HEK293 (cell line): Measurements from ENCODE around the gene PSMD7.

Experiments used
- BCL11A ChIP-seq: fragments of 450-650 bp; formaldehyde crosslinking; IDR thresholded peaks from 2 replicates; pipeline ENCODE4 v1.5.1; 2016; ENCODE audit warnings: low read depth, missing biosample characterization, missing genetic modification characterization
- HOXD13 ChIP-seq: sonication (generic); formaldehyde crosslinking; IDR thresholded peaks from 2 replicates; pipeline ENCODE4 v1.8.0; 2022; ENCODE audit warnings: missing genetic modification reagents, borderline replicate concordance
- MYNN ChIP-seq: fragments of 450-650 bp; formaldehyde crosslinking; IDR thresholded peaks from 2 replicates; pipeline ENCODE4 v1.5.1; 2016; ENCODE audit warnings: missing biosample characterization, missing genetic modification characterization, borderline replicate concordance
- SCRT2 ChIP-seq: fragments of 450-650 bp; formaldehyde crosslinking; IDR thresholded peaks from 2 replicates; pipeline ENCODE4 v1.5.1; 2016; ENCODE audit warnings: missing biosample characterization, missing genetic modification characterization
- ZFP69B ChIP-seq: fragments of 450-650 bp; formaldehyde crosslinking; IDR thresholded peaks from 2 replicates; pipeline ENCODE4 v1.5.1; 2016; ENCODE audit warnings: missing biosample characterization, missing genetic modification characterization
- ZNF513 ChIP-seq: fragments of 450-650 bp; IDR thresholded peaks from 2 replicates; pipeline ENCODE4 v1.5.1; 2018; ENCODE audit warnings: missing biosample characterization, missing genetic modification characterization
- TF ChIP-seq, protein P1 (sequence below): fragments of 450-650 bp; formaldehyde crosslinking; IDR thresholded peaks from 2 replicates; pipeline ENCODE4 v1.5.1; 2016; ENCODE audit warnings: missing biosample characterization, missing genetic modification characterization

- TF ChIP-seq SCRT2, result no peak
- no peak for TF ChIP-seq ZNF513 (tag by site-specific recombination)
- no peak for TF ChIP-seq MYNN
- TF ChIP-seq BCL11A, result no peak
- TF ChIP-seq, protein P1, sequence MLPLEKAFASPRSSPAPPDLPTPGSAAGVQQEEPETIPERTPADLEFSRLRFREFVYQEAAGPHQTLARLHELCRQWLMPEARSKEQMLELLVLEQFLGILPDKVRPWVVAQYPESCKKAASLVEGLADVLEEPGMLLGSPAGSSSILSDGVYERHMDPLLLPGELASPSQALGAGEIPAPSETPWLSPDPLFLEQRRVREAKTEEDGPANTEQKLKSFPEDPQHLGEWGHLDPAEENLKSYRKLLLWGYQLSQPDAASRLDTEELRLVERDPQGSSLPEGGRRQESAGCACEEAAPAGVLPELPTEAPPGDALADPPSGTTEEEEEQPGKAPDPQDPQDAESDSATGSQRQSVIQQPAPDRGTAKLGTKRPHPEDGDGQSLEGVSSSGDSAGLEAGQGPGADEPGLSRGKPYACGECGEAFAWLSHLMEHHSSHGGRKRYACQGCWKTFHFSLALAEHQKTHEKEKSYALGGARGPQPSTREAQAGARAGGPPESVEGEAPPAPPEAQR, result no peak
- no peak for TF ChIP-seq HOXD13 (CRISPR knock-in tag)
- no peak for TF ChIP-seq ZFP69B (tag by site-specific recombination)
Measured at GRCh38 chr16:74321356-74321755, 24.7 kb downstream of the PSMD7 start.
